IPS-20b (cell line): Measurements from ENCODE around the gene RASA3.
"Not testable (repeated sequence)": the region's sequence is repeated elsewhere in the genome, so short reads cannot be mapped to it uniquely, and the experiment has no call there.

Experiments
- H3K27ac ChIP-seq: one replicate; pipeline ENCODE4 v1.5.1; 2013; ENCODE audit warnings: low read length
- H3K27me3 ChIP-seq: 2 replicates; pipeline ENCODE4 v1.6.1; 2013; ENCODE audit warnings: mild to moderate bottlenecking, low read length, inconsistent platforms; ENCODE audit not compliant: insufficient read depth
- H3K36me3 ChIP-seq: 2 replicates; pipeline ENCODE4 v1.6.1; 2013; ENCODE audit warnings: low read depth, mild to moderate bottlenecking, inconsistent platforms, low read length, moderate library complexity; ENCODE audit not compliant: insufficient read depth
- H3K4me1 ChIP-seq: 2 replicates; pipeline ENCODE4 v1.6.1; 2013; ENCODE audit warnings: mild to moderate bottlenecking, control low read depth, inconsistent platforms, low read length, moderate library complexity; ENCODE audit not compliant: insufficient read depth
- H3K4me3 ChIP-seq: 2 replicates; pipeline ENCODE4 v1.5.1; 2013; ENCODE audit warnings: mild to moderate bottlenecking, low read length, inconsistent platforms
- H3K9ac ChIP-seq: 2 replicates; pipeline ENCODE4 v1.6.1; 2013; ENCODE audit warnings: low read depth, mild to moderate bottlenecking, inconsistent platforms, low read length, moderate library complexity
- H3K9me3 ChIP-seq: 2 replicates; pipeline ENCODE4 v1.6.1; 2013; ENCODE audit warnings: mild to moderate bottlenecking, low read depth, low read length, inconsistent platforms; ENCODE audit not compliant: insufficient read depth

The RASA3 gene

DNA sequence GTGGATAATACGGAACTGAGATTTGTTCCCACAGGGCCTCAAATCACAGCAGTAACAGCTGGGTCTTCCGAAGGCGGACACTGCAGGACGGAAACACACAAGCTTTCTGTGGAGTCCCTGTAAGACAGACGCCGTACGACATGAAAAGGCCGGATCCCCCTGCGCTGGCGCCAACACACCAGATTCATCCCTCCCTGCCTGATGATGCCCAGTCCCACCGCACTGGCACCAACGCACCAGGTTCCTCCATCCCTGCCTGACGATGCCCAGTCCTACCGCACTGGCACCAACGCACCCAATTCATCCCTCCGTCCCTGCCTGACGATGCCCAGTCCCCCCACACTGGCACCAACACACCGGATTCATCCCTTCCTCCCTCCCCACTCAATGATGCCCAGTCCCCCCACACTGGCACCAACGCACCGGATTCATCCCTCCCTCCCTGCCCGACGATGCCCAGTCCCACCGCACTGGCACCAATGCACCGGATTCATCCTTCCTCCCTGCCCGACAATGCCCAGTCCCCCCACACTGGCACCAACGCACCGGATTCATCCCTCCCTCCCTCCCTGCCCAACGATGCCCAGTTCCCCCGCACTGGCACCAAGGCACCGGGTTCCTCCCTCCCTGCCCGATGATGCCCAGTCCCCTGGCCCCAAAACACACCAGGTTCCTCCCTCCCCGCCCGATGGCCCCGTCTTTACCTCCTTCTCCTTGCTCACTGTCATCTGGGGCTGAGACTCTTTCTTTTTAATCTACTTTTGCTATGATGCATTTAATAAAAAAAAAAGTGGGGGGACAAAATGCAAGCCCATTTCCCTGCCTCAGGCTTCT, 55.1 kb downstream of the RASA3 start:
- Histone ChIP-seq H3K36me3 (no peaks in the 10 kb centered on the region), H3K9ac (no peak overlapping the region), H3K4me3 (no peak overlapping the region), H3K27ac (no peak overlapping the region), H3K9me3 (no peaks in the 10 kb centered on the region), H3K27me3 (no peaks in the 10 kb centered on the region), H3K4me1 (peaks cover 3% of the 10 kb centered on the region; the same call in 1 of the 2 replicates)

- no peak overlapping the region for H3K4me3 ChIP-seq
- H3K4me1 ChIP-seq: peaks cover 6% of the 10 kb centered on the region; the same call in 1 of the 2 replicates
- H3K36me3 ChIP-seq: no peaks in the 10 kb centered on the region
- no peak overlapping the region for H3K9ac ChIP-seq
- no peaks in the 10 kb centered on the region for H3K27me3 ChIP-seq
- H3K9me3 ChIP-seq: no peaks in the 10 kb centered on the region
- H3K27ac ChIP-seq: no peak overlapping the region
Observed at GRCh38 chr13:114076329-114077090, 55.9 kb downstream of the RASA3 start.

DNA sequence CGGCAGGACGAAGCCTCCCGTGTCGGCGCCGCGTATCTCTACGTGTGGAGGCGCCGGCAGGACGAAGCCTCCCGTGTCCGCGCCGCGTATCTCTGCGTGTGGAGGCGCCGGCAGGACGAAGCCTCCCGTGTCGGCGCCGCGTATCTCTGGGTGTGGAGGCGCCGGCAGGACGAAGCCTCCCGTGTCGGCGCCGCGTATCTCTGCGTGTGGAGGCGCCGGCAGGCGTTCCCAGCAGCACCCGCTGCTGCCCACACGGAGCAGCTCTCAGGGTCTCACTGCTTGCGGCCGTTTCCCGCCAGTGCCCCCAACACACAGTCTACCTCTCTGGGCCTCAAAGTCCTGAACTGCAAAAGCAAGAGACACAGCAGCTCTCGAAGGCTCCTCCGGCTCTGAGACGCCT, 56.6 kb downstream of the RASA3 start:
- H3K27ac ChIP-seq, H3K27me3 ChIP-seq, H3K9me3 ChIP-seq, H3K9ac ChIP-seq, H3K4me1 ChIP-seq, H3K36me3 ChIP-seq, H3K4me3 ChIP-seq: not testable (repeated sequence)

GRCh38 chr13:114074671-114075315, 57.6 kb downstream of the RASA3 start:
- peaks cover 6% of the 10 kb centered on the region; the same call in 1 of the 2 replicates for H3K4me1 ChIP-seq
- no peaks in the 10 kb centered on the region for H3K9me3 ChIP-seq
- H3K27me3 ChIP-seq: no peaks in the 10 kb centered on the region
- H3K4me3 ChIP-seq: no peak overlapping the region
- H3K36me3 ChIP-seq: no peaks in the 10 kb centered on the region
- H3K9ac ChIP-seq: no peak overlapping the region
- H3K27ac ChIP-seq: no peak overlapping the region

GRCh38 chr13:114073881-114074612, 58.4 kb downstream of the RASA3 start:
- H3K27ac ChIP-seq: no peak overlapping the region
- no peak overlapping the region for H3K9ac ChIP-seq
- no peaks in the 10 kb centered on the region for H3K36me3 ChIP-seq
- no peaks in the 10 kb centered on the region for H3K27me3 ChIP-seq
- H3K4me3 ChIP-seq: no peak overlapping the region
- H3K4me1 ChIP-seq: peaks cover 6% of the 10 kb centered on the region; the same call in 1 of the 2 replicates
- no peaks in the 10 kb centered on the region for H3K9me3 ChIP-seq

DNA sequence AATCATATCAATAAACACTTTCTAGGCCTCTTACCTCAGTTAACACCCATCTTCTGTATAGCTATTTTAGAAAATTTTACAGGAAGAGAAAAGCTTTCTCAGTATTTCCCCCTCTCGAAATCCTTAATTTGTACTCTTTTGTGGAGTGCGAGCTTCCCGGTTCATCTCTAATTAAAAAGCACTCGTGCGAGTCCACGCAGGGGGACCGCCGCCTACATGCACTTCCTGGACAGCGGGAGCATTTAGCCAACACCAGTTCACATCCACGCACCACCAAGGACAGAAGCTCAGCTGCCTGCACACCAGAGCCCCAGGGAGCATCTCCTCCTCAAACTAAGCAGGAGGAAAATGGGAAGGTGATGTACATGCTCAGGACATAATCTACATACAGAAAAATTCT, 60.0 kb downstream of the RASA3 start:
- Histone ChIP-seq H3K27ac (no peak overlapping the region), H3K4me3 (no peak overlapping the region), H3K27me3 (no peaks in the 10 kb centered on the region), H3K4me1 (peaks cover 3% of the 10 kb centered on the region; the same call in 1 of the 2 replicates), H3K9me3 (no peaks in the 10 kb centered on the region), H3K9ac (no peak overlapping the region), H3K36me3 (no peaks in the 10 kb centered on the region)

DNA sequence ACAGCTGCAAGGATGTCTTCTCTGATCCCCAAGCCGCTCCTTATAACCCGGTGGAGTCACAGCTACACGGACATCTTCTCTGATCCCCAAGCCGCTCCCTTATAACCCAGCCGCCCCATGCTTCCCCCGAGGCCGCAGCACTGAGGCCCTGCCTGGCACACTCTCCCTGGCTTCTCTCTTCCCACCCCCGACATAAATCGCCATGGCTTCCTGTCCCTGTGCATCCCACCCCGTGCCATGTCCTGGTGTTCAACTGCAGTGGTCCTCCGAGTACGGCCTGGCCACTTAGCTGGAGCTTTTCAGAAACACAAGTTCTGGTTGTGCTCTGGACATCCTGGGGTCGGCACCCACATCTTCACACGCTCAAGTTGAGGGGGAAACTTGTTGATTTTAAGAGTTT, 60.4 kb downstream of the RASA3 start:
- no peak overlapping the region for H3K27ac ChIP-seq
- H3K4me1 ChIP-seq: peaks cover 3% of the 10 kb centered on the region; the same call in 1 of the 2 replicates
- no peaks in the 10 kb centered on the region for H3K27me3 ChIP-seq

GRCh38 chr13:114071410-114071809, 61.0 kb downstream of the RASA3 start:
- no peak overlapping the region for H3K4me3 ChIP-seq
- H3K4me1 ChIP-seq: peaks cover 3% of the 10 kb centered on the region; the same call in 1 of the 2 replicates
- H3K9ac ChIP-seq: no peak overlapping the region
- no peaks in the 10 kb centered on the region for H3K9me3 ChIP-seq
- H3K27ac ChIP-seq: no peak overlapping the region
- no peaks in the 10 kb centered on the region for H3K36me3 ChIP-seq
- no peaks in the 10 kb centered on the region for H3K27me3 ChIP-seq

More for the DNA sequence above, 60.4 kb downstream of the RASA3 start:
- Histone ChIP-seq H3K9ac (no peak overlapping the region), H3K4me3 (no peak overlapping the region), H3K36me3 (no peaks in the 10 kb centered on the region), H3K9me3 (no peaks in the 10 kb centered on the region)

DNA sequence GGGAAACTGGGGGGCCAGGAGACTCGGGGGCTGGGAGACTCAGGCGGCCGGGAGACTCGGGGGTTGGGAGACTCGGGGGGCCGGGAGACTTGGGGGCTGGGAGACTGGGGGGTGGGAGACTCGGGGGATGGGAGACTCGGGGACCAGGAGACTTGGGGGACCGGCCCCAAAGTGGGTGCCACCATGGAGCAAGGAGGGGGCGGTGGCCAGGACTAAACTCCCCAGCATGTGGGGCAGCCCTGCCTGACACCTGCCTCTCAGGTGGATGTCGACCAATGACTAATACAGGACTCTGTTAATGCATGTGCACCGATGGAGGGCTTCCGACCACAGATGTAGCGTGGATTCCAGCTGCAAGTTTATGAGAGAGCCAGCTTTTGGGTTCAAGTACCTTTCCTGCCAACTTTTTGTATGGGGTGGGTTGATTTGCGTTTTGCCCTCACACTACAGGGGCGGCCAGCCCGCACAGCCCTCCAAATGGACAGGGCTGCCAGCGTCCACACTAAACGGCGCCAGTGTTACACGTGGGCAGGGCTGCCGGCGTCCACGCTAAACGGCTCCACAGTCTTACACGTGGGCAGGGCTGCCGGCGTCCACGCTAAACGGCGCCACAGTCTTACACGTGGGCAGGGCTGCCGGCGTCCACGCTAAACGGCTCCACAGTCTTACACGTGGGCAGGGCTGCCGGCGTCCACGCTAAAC, 62.2 kb downstream of the RASA3 start:
- no peak overlapping the region for H3K27ac ChIP-seq
- H3K9me3 ChIP-seq: no peaks in the 10 kb centered on the region
- no peaks in the 10 kb centered on the region for H3K27me3 ChIP-seq
- H3K36me3 ChIP-seq: no peaks in the 10 kb centered on the region
- no peak overlapping the region for H3K4me3 ChIP-seq
- no peak overlapping the region for H3K9ac ChIP-seq
- H3K4me1 ChIP-seq: peaks cover 6% of the 10 kb centered on the region; the same call in 1 of the 2 replicates

DNA sequence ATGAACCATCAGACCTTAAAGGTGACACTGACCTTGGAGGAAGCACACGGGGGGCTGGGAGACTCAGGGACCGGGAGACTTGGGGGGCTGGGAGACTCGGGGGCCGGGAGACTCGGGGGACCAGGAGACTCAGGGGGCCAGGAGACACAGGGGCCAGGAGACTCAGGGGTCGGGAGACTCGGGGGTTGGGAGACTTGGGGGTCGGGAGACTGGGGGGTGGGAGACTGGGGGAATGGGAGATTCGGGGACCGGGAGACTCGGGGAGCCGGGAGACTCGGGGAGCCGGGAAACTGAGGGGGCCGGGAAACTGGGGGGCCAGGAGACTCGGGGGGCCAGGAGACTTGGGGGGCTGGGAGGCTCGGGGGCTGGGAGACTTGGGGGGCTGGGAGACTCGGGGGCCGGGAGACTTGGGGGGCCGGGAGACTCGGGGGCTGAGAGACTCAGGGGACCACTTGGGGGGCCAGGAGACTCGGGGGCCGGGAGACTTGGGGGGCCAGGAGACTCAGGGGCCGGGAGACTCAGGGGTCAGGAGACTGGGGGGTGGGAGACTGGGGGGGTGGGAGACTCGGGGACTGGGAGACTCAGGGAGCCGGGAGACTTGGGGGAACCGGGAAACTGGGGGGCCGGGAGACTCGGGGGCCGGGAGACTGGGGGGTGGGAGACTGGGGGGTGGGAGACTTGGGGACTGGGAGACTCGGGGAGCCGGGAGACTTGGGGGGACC, 62.9 kb downstream of the RASA3 start:
- H3K27ac ChIP-seq: no peak overlapping the region
- H3K9me3 ChIP-seq: no peaks in the 10 kb centered on the region
- no peak overlapping the region for H3K4me3 ChIP-seq

More for the DNA sequence above, 62.9 kb downstream of the RASA3 start:
- H3K36me3 ChIP-seq: no peaks in the 10 kb centered on the region
- H3K27me3 ChIP-seq: no peaks in the 10 kb centered on the region
- peaks cover 11% of the 10 kb centered on the region; the same call in 1 of the 2 replicates for H3K4me1 ChIP-seq
- no peak overlapping the region for H3K9ac ChIP-seq
